GM19025 (cell line): Measurements from ENCODE around the gene SLC34A1.
"Not testable (repeated sequence)": the region's sequence is repeated elsewhere in the genome, so short reads cannot be mapped to it uniquely, and the experiment has no call there.

ENCODE experiments used
- ATAC-seq: cut with Tn5 transposase; IDR thresholded peaks from one replicate; pipeline ENCODE4 v1.9.1; 2021; ENCODE audit warnings: mild to moderate bottlenecking, low read depth, moderate library complexity; ENCODE audit not compliant: unreplicated experiment

SLC34A1 gene

GRCh38 chr5:177384134-177384533 lies at the start of gene SLC34A1:
SLC34A1 (plus strand) TSS chr5:177384434; CDS start chr5:177385742, 1,308 bp downstream.
- no peak for ATAC-seq

- no peak for ATAC-seq
Observed at GRCh38 chr5:177334781-177335700, 49.2 kb upstream of the SLC34A1 start.

GRCh38 chr5:177335701-177336065 lies 48.6 kb upstream of the SLC34A1 start:
- no peak for ATAC-seq

- ATAC-seq: no peak
Observed at GRCh38 chr5:177336112-177336511, 48.1 kb upstream of the SLC34A1 start.

- ATAC-seq: no peak
Observed at GRCh38 chr5:177336603-177337494, 47.4 kb upstream of the SLC34A1 start.

GRCh38 chr5:177338251-177339106 lies 45.8 kb upstream of the SLC34A1 start:
- no peak for ATAC-seq

GRCh38 chr5:177339107-177339638 lies 45.1 kb upstream of the SLC34A1 start:
- no peak for ATAC-seq

- ATAC-seq: not testable (repeated sequence)
Observed at GRCh38 chr5:177343000-177343399, 41.2 kb upstream of the SLC34A1 start.

GRCh38 chr5:177343777-177344176 lies 40.5 kb upstream of the SLC34A1 start:
- no peak for ATAC-seq

- ATAC-seq: no peak
Observed at GRCh38 chr5:177344891-177345290, 39.3 kb upstream of the SLC34A1 start.

GRCh38 chr5:177346820-177347219 lies 37.4 kb upstream of the SLC34A1 start:
- no peak for ATAC-seq

GRCh38 chr5:177347699-177348098 lies 36.5 kb upstream of the SLC34A1 start:
- no peak for ATAC-seq

- no peak for ATAC-seq
Observed at GRCh38 chr5:177349362-177349647, 34.9 kb upstream of the SLC34A1 start.

- no peak for ATAC-seq
Observed at GRCh38 chr5:177349762-177350161, 34.5 kb upstream of the SLC34A1 start.

GRCh38 chr5:177350776-177351391 lies 33.4 kb upstream of the SLC34A1 start:
- ATAC-seq: no peak

GRCh38 chr5:177351392-177352329 lies 32.6 kb upstream of the SLC34A1 start, which contains the start of gene LMAN2:
LMAN2 (minus strand) TSS chr5:177351668; CDS start chr5:177351647, 21 bp downstream.
- peak; percentile 91 for ATAC-seq

GRCh38 chr5:177353093-177353492 lies 31.1 kb upstream of the SLC34A1 start:
- ATAC-seq: no peak

GRCh38 chr5:177354256-177354655 lies 30.0 kb upstream of the SLC34A1 start:
- no peak for ATAC-seq

- no peak for ATAC-seq
Observed at GRCh38 chr5:177354711-177355110, 29.5 kb upstream of the SLC34A1 start.
